HG03439 (cell line): ENCODE results near the gene TMEM179.
"Not testable (repeated sequence)": the region's sequence is repeated elsewhere in the genome, so short reads cannot be mapped to it uniquely, and the experiment has no call there.

ENCODE experiments used
- ATAC-seq: cut with Tn5 transposase; IDR thresholded peaks from one replicate; pipeline ENCODE4 v1.9.1; 2021; ENCODE audit warnings: mild to moderate bottlenecking, moderate library complexity; ENCODE audit not compliant: unreplicated experiment

The TMEM179 gene

DNA sequence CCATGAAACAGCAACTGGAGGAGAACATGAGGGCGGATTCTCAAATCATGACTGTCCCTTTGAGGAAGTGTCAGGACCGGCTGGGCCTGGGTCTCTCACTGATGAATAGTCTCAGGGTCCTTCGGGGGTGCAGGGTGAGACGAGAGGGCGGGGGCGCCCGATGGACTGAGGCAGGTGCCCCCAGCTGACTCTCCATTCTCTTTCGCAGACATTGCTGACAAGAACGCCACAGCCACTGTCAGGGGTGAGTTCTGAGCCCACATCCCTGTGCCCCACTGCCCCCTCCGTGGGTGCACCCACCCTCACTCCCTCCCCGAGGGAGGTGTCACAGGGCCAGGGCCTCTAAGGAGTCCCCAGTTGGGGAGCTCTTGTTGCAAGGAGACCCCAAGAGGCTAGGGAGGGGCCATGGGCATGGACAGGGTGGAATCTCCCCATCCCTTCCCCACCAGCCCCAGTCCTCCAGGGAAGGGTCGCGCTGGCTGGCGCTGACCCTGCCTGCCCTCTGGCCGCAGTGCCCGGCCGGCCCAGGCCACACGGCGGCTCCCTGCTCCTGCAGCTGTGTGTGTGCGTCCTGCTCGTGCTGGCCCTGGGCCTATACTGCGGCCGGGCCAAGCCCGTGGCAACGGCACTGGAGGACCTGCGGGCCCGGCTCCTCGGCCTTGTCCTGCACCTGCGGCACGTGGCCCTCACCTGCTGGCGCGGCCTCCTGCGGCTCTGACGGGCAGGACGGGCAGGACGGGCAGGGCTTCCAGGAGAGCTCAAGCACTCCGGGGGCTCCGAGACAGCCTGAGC, 16.3 kb downstream of the TMEM179 start:
- ATAC-seq: no peak

DNA sequence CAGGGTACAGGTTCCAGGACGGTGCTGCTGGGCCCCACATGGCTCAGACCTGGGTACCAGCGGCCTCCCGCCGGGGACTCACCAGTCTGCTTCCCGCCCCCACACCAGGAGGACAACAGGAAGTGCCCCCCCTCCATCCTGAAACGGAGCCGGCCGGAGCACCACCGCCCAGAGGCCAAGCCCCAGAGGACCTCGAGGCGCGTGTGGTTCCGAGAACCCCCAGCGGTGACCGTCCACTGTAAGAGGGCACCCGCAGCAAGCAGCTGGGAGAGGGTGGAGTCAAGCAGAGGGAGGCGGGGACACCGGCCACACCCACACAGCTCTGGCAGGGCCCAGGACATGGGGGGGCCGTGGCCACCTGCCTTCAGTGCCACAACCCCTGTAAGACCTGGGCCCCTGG, 16.9 kb downstream of the TMEM179 start:
- no peak for ATAC-seq

DNA sequence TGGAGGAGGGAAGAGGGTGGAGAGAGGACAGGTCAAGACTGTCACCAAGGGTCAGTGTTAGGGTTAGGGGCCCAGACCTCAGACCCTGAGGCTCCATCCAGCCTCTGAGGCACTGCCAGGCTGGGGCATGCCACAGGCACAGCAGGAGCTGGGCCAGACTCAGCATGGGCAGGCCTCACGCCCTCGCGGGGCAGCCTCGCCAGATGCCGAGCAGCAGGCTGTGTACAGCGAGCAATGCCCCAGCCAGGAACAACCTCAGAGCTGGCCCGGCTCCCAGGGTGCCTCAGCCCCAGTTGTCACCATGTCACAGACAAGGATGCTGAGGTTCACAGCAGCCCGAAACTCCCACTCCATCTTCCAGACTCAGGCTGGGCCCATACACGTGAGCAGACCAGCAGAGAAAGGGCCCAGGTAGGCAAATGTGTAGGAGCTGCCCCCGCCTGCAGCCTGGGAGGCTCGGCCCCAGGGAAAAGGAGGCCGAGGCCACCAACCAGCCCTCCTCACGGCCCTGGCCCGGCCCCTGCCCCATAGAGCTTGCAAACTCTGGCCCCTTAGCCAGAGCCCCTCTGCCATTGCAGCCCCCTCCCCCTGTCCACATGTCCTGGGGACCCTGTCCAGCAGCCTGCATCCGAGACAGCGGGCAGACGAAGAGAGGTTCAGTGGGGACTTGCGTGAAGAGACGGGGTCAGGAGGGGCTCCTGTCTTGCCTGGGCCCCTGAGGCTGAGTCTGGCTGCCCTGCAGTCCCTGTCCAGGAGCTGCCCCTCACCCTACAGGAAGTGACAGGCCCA, 17.5 kb downstream of the TMEM179 start:
- ATAC-seq: no peak

DNA sequence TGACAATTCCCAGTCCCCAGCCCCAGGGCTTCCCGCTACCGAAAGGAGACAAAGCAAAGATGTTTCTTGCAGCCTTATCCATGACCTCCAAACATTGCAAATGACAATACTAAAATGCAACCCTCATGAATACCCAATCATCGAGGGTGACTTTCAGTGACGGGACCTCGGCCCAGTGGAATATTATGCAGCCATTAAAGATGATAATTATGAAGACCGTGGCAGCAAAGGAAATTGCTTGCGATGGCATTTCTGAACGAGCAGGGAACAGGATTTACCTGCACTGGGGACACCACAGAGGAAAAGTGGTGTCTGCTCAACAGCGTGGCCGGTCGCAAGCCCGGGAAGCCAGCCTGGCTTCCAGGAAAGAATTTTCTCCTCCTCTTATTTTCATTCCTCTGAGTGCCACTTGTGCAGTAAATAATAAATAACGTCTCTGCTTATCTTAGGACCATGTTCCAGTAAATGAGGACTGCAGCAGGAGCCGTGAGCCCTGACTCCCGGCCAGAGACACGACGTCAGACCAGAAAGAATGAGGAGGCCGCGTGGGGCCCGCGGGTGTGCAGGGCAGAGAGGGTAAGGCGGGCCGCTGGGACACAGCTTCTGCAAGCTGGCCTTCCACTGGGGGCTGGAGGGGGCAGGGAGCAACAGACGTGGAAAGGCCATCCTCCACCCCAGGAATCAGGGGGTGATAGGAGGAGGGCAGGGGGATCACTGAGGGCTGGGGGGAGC, 18.4 kb downstream of the TMEM179 start:
- no peak for ATAC-seq

DNA sequence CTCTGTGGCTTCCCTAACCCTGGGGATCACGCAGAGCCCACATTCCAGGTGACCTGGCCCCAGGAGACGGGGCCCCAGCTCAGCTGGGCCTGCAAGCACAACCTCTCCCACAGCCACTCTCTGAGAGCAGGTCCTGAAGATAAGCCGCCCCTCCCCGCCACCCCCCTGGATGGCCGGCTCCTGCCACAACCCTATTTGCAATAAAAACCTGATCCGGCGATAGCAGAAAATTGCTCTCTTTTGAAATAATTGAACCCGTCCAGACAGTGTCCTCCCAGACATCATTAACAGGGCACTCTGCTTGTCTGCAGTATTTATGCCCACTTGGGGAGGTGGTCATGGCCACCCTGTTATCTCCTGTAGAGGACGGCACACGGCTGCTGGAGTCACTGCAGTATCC, 20.0 kb downstream of the TMEM179 start:
- ATAC-seq: no peak

DNA sequence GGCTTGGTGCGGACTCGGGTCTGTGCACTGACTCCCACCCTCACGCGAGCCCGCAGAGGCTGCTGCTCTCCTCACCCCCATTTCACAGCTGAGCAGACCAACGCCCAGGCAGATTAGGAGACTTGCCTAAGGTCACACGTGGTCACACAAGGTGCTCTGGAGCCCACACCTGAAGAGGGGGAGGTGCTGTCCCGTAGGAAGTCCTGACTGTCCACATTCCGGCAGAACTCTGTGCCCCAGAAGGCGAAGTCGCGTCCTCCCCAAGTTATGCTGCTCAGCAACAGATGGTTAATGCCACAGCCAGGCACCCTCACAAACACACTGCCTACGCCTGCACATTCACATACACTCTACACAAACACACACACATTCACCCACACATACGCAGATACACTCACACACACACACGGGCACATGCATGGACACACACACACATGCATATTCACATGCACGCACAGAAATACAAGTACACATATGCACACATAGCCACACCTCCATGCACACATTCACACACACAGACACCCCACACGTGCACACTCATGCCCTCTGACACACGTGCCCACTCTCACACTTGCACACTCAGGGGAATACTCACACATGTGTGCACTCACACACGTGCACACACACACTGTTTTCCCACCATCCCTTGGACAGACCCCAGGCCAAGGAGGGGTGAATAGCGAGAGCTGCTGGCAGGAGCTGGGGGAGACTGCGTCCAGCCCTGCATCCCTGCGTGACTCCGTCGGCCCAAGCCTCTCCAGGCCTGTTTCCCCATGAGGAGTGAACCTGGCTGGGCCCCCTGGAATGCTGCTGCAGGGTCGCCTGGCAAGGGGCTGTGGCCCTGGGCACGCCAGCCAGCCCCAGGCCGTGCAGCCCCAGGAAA, 20.9 kb downstream of the TMEM179 start:
- ATAC-seq: no peak

DNA sequence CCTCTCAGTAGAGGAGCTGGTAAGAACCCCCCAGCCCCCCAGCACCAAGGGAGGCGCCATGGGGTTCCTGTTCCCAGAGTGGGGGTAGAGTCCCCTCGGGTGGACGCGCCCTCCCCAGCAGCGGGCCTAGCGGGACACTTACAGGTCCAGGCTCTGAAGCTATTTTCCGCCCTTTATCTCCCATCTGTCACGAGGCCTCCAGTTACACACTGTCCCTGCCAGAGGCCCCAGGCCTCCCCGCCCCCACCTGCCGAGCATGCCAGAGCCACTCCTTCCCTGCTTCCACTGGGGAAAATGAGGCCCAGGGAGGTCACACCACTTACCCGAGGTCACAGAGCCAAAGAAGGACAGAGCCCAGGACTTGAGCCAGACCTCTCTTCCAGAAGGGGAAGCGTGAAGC, 21.9 kb downstream of the TMEM179 start:
- ATAC-seq: no peak

DNA sequence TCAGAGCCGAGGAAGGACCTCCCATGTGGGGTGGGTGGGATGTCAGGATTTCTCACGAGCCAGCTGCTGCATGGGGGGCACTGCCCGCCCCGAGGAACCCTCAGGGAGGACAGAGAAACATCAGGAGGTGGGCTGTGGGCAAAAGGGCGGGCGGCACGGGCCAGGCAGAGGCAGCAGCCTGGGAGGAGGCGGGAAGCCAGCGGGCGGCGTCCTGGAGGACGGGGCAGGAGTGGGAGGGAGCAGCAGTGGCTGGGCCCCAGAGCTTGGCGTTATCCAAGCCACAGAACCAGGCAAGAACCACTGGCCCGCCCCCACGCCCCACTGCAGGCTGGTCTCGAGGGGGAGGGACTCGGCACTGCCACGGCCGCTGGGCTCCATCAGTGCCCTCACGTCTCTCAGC, 22.6 kb downstream of the TMEM179 start:
- no peak for ATAC-seq

DNA sequence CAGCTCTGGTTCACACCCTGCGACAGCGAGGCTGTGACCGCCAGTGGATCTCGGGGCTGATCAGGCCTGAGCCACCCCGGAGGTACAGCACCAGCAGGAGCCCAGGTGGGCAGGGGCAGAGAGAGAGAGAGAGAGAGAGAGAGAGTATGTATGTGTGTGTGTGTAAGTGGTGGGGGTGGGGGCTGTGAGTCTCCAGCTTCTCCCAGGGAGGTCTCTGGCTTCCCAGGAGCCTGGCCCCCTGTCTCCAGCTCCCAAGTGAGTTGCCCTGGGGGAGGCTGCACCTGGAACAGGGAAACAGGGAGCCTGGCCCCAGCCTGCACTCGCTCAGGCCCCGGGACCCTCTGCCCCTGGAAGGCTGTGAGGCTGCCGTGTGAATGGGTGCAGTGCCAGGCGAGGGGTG, 23.1 kb downstream of the TMEM179 start:
- no peak for ATAC-seq

DNA sequence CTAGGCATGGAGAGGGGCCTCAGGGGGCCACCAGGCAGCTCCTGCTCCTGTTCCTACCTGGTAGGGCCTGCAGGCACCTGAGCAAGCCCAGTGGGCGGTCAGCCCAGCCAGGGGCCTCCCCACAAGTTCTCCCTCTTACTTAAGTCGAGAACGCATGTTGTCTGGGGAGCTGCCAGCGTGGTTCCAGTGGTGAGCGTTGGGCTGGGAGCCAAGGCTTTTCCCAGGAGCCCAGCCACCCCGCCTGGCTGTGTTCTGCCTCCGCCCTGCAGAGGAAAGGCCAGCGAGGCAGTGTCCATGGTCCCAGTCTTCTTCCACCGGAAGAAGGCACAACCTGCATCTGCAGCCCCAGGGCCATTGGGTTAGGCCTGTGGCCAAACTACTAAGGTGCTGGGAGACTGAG, 23.6 kb downstream of the TMEM179 start:
- no peak for ATAC-seq

DNA sequence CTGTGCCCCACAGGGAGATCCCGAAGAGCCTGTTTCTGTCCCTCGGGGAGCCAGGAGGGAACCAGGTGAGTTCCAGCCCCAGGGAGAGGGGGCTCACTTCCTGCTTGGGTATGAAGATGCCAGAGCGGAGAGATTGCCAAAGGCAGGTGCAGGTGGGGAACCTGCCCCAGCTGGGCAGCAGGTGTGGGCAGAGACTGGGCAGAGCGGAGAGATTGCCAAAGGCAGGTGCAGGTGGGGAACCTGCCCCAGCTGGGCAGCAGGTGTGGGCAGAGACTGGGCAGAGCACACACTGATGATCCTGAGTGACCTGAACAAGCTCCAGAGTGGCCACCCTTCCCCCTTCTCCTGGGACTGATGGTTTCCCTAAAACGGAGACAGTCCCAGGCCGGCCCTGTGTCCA, 24.6 kb downstream of the TMEM179 start:
- ATAC-seq: not testable (repeated sequence)

DNA sequence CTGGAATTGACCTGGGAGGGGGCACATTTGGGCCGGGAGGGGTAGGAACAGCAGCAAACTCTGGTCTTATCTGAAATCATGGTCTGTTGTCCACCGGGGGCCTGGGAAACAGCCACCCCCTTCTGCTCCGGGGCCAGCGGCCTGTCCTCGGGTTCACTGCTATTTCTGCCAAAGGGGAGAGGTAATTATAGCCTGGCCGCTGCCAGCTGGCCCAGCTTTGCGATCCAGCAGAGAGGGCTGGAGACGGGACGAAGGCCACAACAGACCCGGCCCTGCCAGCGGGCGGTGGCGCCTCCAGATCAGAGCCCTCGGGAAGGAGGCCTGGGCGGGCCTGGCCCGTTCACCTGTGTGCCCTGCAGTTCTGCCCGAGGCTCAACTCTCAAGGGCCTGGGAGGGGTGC, 25.1 kb downstream of the TMEM179 start, which contains the start of gene C14orf180:
TSS of gene C14orf180 (plus strand) at position 258 of the 400 bp plus-strand sequence. CDS start 6,667 bp downstream, outside the sequence.
- no peak for ATAC-seq

DNA sequence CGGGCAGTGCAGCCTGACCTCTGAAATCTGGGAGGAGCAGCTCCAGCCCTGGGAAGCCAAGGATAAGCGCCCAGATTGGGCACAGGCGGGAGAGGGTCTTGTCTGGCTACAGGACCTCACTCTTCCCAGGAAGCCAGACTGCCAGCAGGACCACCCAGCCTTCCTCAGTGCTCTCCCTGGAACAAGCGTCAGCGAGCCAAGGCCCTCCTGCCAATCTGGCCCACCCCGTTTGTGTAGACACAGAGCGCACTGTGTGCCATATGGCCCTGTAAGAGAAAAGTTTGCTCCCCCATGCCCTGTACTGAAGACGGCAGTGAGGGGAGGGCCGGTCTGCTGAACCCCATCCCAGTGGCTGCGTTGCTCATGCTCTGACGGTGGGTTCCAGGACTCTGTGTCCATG, 26.3 kb downstream of the TMEM179 start:
- no peak for ATAC-seq

DNA sequence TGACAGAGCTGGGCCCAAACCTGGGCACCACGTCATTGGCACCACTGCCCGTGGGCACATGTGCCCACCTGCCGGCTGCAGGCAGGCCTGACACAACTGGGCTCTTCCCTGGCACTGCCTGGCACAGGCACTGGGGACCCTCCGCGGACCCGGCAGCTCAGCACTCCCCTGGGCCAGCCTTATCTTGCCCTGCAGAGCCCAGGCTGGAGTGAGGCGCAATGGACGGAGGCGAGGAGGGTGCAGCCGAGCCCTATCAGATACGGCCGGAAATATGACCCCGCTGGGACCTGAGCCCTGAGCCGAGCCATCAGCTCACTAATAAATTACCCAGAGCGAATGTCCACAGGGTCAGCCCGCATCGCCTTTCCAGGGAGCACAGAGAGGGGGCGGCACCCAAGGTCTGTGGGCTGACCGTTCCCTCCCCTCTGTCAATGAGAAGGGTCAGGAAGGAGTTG, 26.7 kb downstream of the TMEM179 start:
- no peak for ATAC-seq

DNA sequence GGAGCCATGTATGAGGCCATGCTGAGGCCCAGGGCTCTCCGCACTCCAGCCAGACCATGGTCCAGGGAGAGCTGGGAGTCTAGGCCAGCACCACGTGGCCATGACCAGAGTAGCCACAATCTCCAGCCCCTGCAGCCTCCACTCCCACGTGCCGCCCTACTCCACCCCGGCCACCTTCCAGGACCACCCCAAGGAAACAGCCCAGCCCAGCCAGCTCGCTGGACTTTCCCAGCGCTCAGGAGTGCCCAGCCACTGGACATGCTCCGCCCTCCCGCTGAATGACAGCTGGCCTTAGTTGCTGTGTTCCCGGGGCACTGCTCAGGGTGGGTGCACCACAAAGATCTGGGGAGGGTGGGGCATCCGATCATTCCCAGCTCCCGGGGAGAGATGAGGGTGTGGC, 27.1 kb downstream of the TMEM179 start:
- no peak for ATAC-seq

DNA sequence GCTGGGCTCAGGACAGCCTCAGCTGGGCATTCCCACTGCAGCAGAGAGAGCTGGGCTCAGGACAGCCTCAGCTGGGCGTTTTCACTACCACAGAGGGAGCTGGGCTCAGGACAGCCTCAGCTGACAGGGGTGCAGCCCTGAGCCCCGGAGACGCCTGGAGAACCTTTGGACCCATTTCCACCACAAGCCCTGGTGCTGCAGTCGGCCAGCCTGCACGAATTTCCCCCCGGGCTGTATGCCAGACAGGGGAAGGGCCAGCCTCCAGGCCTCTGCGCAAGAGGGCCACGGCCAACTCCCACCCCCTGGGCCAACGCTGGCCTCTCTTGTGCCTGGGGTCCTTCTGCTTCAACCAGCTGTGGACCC, 27.6 kb downstream of the TMEM179 start:
- no peak for ATAC-seq

DNA sequence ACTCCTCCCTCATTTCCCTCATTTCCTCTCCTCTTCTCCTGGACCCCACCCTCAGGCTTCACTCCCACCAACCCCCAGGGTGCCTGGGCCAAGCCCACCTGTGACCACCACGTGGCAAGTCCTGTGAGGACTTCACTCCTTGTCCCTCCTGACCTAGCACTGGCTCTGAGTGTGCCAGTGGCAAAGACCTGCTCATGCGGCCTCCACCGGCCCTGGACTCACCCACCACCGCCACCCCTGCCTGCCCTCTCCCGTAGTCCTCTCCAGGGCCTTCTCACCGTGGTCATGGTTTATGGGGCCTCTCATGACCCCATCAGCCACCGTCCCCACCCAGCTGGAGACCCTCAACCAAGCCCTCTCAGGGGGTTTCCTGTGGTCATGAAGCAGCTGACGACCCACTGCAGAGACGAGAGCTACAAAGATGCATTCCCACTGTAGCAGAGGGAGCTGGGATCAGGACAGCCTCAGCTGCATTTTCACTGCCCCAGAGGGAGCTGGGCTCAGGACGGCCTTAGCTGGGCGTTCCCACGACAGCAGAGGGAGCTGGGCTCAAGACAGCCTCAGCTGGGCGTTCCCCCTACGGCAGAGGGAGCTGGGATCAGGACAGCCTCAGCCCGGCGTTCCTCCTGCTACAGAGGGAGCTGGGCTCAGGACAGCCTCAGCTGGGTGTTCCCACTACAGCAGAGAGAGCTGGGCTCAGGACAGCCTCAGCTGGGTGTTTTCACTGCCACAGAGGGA, 28.2 kb downstream of the TMEM179 start:
- no peak for ATAC-seq

DNA sequence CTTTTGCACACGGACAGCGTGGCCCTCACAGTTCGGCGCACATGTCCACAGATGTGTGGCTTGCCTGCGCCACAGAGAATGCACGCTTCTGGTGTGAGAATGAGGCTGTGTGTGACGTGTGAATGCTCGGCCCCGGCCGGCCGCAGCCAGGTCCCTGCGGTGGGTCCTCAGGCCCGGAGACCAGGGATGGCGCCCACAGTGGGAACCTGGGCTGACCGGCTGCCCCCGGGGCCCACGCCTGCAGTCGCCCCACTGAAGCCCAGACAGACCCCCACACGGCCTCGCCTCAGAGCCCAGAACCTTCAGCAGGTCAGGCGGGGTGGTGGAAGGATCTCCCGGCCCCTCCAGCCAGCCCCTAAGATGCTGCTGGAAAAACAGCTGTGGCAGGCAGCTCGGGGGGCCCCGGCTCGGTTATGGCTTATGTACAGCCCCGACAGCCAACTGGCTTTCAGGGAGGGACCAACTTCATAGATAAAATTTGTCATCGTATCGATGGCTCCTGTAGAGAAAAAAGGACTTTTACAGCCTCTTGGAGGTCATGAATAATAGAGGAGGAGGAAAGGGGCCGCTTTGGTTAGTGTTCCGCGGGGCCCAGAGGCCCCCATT, 29.5 kb downstream of the TMEM179 start:
- ATAC-seq: no peak

DNA sequence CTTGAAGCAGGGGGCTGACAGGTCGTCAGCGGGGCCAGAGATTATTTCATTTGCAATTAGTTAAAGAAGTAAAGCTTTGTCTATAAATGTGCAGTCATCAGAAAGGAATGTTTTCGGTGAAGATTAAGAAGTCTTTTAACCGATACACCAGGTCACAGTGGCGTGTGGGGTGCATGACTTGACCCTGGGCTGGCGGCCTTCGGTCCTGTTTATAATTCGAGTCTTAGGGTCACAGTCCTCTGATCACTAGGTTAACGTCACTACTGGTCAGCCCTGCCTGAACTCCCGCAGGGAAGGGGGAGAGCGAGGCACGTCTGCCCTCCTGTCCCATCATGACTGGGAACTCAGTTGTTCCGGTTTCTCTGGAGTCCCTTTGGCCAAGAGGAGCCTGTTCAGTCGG, 30.0 kb downstream of the TMEM179 start:
- no peak for ATAC-seq
